GM19463 (cell line): Measurements from ENCODE around the gene MTHFSD.

Experiments
- ATAC-seq: cut with Tn5 transposase; IDR thresholded peaks from one replicate; pipeline ENCODE4 v1.9.1; 2021; ENCODE audit warnings: mild to moderate bottlenecking, moderate library complexity; ENCODE audit not compliant: unreplicated experiment

MTHFSD gene

DNA sequence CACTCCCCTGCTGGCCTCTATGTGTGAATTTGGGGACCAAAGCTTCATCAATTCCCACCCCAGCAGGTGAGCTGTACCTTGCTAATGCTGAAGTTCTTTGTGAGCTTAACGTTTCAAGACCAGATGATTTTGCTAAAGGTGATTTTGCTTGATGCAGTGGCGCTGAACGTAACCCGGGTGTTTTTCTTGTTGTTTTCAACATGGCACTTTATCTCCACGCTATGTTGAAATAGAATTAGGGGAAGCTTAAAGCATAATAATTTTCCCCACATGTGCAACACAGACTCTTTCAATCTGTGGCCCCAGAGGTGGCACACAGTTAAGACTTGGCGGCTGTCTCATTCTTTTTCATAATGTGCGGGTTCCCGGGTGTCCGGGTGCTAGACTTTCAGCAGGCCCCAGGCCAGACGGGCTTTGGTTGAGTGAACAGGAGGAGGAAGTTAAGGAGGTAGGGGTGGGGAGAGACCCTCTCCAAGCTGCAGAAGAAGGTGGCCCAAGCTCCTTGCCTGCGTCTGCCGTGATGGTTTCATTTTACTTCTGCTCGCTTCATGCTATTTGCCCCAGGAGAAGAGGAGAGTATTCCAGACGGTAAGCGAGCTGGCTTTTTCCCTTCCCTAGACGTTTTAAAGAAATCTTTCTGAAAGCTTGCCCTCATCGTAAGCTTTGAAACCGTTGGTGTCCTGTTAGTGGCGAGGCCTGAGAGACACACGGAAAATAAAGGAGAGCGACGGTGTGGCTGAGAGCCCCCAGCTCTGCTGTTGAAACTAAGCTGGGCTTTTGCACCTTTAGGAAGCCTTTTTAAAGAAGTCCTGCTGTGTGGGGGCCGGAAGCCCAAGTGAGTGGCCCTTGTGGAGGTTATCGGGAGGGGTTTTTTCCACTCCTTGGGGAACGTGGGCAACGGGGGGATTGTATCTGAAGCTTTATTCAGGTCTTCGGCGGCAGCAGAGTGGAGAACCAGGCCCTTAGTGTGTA, 15.8 kb upstream of the MTHFSD start:
- no peak for ATAC-seq

DNA sequence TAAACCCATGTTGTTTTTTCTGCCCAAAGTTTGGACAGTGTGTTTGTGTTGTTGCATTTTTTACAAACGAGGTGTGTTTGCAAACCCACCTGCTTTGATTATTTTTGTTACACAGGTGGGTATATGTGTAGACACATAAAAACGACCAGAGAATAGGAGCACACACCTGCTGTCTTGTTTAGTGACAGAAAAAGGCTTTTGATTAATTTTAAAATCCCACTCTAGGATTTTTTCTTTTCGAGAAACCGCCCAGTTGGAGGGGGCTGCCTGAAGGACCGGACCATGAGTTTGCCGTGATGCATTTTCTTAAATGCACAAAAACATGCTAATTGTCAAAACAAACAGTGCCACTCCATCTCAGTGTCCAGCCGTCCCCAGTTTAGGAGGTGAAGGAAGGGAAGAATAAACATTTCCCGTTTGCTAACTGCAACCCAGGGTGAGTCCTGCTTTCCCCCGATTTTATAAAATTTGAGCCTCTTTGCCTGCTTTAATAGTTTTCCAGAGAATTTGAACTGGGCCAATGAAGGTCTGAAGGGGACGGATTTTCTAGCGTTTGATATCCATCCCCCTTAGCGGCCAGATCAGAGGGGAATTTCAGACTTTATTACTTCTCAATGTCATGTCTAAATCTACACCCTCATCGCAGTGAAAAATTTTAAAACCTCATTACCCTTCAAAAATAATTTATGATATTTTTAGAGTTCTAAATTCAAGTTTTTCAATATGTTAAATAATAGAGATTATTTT, 14.8 kb upstream of the MTHFSD start:
- ATAC-seq, result no peak

DNA sequence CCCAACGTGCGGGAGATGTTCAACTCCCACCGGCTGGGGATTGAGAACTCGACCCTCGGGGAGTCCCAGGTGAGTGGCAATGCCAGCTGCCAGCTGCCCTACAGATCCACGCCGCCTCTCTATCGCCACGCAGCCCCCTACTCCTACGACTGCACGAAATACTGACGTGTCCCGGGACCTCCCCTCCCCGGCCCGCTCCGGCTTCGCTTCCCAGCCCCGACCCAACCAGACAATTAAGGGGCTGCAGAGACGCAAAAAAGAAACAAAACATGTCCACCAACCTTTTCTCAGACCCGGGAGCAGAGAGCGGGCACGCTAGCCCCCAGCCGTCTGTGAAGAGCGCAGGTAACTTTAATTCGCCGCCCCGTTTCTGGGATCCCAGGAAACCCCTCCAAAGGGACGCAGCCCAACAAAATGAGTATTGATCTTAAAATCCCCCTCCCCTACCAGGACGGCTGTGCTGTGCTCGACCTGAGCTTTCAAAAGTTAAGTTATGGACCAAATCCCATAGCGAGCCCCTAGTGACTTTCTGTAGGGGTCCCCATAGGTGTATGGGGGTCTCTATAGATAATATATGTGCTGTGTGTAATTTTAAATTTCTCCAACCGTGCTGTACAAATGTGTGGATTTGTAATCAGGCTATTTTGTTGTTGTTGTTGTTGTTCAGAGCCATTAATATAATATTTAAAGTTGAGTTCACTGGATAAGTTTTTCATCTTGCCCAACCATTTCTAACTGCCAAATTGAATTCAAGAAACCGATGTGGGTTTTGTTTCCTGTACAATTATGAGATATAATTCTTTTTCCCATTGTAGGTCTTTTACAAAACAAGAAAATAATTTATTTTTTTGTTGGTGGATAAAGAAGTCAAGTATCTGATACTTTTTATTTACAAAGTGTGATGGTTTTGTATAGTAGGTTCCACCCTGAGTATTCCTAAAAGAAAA, 13.9 kb upstream of the MTHFSD start:
- ATAC-seq, result no peak

DNA sequence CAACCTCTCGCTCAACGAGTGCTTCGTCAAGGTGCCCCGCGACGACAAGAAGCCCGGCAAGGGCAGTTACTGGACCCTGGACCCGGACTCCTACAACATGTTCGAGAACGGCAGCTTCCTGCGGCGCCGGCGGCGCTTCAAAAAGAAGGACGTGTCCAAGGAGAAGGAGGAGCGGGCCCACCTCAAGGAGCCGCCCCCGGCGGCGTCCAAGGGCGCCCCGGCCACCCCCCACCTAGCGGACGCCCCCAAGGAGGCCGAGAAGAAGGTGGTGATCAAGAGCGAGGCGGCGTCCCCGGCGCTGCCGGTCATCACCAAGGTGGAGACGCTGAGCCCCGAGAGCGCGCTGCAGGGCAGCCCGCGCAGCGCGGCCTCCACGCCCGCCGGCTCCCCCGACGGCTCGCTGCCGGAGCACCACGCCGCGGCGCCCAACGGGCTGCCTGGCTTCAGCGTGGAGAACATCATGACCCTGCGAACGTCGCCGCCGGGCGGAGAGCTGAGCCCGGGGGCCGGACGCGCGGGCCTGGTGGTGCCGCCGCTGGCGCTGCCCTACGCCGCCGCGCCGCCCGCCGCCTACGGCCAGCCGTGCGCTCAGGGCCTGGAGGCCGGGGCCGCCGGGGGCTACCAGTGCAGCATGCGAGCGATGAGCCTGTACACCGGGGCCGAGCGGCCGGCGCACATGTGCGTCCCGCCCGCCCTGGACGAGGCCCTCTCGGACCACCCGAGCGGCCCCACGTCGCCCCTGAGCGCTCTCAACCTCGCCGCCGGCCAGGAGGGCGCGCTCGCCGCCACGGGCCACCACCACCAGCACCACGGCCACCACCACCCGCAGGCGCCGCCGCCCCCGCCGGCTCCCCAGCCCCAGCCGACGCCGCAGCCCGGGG, 12.9 kb upstream of the MTHFSD start:
- no peak for ATAC-seq

DNA sequence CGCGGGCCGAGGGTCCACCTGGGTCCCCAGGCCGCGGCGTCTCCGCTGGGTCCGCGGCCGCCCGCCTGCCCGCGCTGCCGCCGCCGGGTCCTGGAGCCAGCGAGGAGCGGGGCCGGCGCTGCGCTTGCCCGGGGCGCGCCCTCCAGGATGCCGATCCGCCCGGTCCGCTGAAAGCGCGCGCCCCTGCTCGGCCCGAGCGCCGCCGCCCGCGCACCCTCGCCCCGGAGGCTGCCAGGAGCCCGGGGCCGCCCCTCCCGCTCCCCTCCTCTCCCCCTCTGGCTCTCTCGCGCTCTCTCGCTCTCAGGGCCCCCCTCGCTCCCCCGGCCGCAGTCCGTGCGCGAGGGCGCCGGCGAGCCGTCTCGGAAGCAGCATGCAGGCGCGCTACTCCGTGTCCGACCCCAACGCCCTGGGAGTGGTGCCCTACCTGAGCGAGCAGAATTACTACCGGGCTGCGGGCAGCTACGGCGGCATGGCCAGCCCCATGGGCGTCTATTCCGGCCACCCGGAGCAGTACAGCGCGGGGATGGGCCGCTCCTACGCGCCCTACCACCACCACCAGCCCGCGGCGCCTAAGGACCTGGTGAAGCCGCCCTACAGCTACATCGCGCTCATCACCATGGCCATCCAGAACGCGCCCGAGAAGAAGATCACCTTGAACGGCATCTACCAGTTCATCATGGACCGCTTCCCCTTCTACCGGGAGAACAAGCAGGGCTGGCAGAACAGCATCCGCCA, 12.1 kb upstream of the MTHFSD start:
- ATAC-seq, result no peak

DNA sequence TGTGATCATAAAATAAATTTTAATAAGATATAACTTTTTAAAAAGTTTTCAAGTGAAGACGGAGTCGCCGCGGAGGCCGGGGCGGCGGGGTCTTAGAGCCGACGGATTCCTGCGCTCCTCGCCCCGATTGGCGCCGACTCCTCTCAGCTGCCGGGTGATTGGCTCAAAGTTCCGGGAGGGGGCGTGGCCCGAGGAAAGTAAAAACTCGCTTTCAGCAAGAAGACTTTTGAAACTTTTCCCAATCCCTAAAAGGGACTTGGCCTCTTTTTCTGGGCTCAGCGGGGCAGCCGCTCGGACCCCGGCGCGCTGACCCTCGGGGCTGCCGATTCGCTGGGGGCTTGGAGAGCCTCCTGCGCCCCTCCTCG, 11.5 kb upstream of the MTHFSD start, which contains the start of gene FOXC2:
Gene FOXC2, plus strand, starts transcription at position 229 of the 365 bp plus-strand sequence. CDS start 507 bp downstream, outside the sequence.
- no peak for ATAC-seq

DNA sequence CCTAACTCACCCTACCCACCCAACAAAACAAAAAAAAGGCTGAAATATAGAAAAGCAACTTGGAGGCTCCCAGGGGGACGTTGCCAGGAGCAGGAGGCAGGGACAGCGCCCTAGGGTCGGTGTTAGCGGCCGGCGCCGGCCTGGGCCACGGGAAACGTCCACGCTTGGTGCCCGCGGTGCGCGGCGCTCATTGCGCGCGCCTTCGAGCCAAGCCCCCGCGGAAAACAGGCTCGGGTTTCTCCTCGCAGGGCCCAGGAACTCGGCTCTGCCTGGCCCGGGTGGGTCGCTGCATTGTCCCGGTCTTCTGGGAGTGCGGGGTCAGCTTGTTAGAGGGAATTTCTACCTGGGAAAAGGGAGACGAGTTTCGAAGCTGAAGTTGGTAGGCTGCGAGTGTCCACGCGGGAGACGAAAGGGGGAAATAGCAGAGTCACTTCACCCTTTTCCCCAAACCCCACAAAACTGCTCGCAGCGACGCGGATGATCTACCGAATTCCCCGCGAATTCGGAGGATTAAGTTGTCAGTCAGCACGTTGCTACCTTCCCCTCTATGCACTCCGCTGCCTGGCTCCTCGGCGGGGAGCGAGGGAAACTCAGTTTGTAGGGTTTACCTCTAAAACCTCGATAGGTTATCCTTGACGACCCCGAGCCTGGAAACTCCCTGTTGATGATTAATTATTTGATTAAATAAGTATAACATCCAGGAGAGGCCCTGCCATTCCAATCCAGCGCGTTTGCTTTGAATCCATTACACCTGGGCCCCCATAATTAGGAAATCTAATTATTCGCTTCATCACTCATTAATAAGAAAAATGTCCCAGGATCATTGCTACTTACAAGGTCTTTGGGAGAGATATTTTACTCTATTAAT, 10.8 kb upstream of the MTHFSD start:
- ATAC-seq, result no peak

DNA sequence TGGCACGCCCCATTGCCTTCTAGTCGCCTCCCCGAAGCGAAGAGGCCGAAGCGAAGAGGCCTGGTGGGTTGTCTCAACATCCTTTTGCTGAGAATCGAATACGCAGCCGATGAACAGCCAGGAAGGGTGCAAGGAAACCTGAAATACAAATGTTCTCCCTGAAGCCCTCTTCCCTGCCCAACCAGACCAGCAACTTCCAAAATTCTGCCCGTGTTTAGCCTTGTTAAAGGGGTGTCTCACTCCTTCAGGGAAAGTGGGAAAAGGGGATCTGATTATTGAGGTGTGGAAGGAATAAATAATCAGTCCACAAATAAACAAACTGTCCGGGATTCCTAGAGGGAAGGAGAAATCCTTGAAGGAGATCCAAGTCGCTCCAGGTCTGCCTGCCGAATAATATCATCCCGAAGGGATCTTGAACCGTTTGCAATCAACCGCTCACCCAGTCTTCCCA, 10.2 kb upstream of the MTHFSD start:
- no peak for ATAC-seq

DNA sequence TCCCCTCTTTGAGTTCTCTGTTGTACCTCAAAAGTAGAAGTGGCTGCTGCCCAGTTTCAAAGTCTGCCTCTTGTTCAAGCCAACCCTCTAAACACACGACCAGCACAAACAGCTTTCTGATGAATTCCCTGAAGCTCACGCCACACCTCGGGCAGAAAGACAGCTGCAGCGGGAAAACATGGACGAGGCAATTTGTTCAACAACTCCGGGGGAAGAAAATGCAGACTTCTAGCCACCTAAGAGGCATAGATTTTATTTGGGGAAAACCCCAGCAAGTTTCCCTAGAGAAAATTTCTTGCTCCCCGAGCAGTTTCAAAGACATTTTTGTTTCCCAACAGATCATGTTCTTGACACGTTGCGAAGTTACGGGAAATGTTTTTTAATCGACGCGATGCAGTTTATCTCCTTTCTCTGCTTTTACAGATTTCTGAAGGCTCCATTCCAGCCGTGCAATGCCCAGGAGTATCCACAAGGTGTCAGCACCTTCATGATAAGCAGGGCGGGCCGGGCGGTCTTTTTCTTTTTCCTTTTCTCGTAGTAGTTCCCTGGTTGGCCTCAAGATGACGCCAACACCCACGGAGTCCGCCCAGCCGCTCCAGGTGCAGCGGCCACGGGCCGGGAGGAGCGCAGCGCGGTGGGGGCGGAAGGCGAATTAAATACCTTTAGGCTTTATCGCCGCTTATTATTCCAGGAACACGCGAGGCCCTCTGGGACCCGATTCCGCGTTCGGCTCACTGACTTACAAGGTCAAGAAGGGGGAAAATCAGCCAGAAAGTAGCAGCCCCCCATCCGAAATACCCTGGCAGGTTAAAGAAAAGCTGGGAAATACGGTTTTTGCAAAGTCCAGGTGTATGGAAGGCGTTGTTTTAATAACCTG, 8.7 kb upstream of the MTHFSD start:
- no peak for ATAC-seq

DNA sequence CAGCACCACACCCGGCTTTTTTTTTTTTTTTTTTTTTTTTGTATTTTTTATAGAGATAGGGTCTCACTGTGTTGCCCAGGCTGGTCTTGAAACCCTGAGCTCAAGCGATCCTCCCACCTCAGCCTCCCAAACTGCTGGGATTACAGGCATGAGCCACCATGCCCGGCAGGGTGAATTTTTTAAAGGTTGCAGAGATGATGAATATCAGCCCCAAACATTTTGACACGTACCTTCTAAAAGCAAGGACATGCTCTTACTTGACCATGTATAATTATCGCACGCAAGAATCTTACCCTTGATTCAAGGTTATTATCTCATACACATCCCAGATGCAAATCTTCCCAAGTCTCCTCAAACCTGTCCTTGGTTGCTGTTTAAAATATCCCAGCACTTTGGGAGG, 7.3 kb upstream of the MTHFSD start:
- no peak for ATAC-seq

DNA sequence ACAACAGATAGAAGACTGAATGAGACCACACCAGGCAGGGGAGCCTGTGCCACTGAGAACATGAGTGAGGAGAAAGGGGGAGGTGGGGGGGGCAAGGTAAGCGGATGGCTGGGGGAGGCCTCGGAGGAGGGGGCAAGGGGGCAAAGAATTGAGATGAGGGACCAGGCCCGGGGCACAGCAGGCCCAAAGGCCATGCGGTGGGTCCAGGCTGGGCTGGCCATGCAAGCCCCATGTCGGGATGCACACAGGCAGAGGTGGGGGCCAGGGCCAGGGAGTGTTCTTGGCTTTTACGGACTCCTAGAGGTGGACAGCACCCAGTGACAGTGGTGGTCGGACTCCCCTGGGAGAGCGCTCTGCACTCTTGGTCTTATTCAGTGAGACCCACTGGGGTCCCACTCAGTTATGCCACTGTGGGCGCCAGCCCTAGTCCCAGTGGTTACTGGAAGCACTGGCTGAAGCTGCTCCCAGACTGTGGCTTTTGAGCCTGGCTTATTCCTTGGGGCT, 4.8 kb upstream of the MTHFSD start:
- ATAC-seq, result no peak

DNA sequence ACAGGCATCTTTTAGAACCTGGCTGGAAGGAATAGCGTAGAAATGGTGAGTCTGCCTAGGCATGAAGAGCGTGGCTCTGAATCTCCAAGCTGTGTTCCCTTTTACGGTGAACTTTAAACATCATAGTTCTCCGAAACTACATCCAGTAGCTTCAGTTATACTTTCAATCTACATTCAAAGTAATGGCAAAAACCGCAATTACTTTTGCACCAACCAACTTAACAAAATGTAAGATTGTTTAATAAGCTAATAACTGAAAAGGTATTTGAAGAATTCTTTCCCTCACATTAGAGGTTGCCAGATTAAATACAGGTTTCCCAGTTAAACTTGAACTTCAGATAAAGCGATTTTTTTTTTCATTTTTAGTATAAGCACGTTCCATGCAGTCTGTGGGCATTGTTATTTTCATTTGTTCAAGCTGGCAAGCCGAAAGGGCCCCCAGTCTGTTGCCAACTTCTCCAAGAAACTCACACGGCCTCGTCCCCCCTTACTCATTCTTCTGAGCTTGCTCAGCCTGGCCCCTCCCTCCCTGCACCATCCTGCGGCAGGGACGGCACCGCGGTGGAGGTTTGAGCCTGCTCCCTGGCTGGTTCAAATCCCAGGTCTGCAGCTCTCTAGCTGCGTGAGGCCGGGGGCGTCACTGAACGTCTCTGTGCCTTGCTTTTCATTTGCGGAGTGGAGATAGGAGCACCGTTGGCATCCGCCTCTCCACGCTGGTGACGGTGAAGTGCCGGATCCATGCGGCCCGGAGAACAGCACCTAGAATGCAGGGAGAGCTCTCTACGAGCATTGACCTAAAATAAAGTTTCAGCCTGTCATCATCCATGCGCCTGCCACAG, 3.5 kb upstream of the MTHFSD start:
- no peak for ATAC-seq

DNA sequence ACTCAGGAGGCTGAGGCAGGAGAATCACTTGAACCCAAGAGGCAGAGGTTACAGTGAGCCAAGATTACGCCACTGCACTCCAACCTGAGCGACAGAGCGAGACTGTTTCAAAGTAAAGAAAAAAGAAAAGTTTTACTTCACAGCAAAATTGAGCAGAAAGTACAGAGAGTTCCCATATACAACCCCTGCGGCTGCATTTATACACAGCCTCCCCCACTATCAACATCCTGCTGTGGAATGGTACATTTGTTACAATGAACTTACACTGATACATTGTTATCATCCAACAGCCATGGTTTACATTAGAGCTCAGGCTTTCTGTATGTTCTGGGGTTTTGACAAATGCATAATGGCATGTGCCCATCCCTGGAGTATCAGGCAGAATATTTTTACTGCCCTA, 2.6 kb upstream of the MTHFSD start:
- no peak for ATAC-seq

DNA sequence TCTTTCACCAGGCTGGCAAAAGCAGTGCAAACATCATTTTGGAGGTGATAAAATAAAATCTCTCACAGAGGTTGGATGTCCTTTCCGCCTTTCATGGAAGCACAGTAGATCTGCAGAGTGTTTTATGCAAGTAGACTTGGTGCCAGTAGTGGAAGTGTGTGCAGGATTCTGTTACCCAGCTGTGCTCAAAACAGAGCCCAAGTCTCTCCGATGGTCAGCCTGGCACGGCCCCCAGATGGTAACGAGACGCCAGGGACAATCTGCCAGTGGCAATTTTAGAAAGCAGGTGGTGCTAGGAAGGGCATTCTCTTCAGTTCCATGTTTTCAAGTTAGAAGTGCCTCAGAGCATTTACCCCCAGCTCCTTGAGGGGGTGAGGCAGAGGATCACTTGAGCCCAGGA, 1.5 kb upstream of the MTHFSD start:
- ATAC-seq, result no peak

DNA sequence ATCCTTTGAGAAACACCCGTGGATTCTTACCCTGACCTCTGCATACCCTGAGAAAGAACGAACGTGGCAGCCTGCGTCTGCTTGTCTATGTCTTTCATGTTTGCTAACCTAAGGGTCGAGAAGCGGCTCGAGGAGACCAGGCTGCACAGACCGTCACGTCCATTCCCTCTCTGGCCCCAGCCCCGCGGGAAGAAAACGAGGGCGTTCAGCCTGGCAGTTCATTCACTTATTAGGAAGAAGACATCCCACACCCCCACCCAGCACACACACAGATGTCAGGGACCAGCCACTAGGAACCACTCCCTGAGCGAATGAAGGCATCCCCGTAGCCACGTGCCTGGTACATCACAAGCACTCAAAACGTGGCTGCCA, 655 bp upstream of the MTHFSD start:
- ATAC-seq, result no peak

DNA sequence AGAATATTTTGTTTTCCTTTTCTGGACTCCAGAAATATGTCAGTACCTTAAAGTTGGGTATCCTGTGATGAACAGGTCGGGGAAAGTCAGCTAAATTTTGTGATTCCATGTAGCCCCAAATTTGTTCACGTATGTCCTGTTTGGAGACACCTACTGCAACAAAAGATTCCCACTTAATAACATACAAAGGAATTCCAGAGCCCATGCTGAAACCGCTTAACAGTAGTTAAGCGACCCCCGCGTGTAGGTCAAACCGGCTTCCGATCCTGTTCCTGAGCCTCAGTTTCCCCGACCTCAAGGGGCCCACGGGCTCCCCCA, 477 bp downstream of the MTHFSD start:
- no peak for ATAC-seq
